Natural killer cell (primary cell): ENCODE results near the gene CCDC82. TPM values are rescaled to one million over a fixed set of nuclear protein-coding genes. Genes with fewer than 3 reads are reported as not detected.

Source experiments
- ATAC-seq, 3 donors: fragments of 150-1000 bp in 2 of 3; fragments of 200-7000 bp in 1 of 3; cut with Tn5 transposase; 1 replicate in 1 of 3; 2 replicates in 2 of 3; pipeline ENCODE4 v1.10.0; 2021; ENCODE audit warnings: mild to moderate bottlenecking in 2 of 3, moderate library complexity in 2 of 3
- DNase-seq, 2 donors: peaks; one replicate each; pipeline versions ENCODE4 v3.0.0 to v3.0.0-alpha.2; 2013 to 2021; ENCODE audit warnings: mixed read lengths in 1 of 2
- H3K27ac ChIP-seq: one replicate; pipeline ENCODE4 v1.5.1; 2013; ENCODE audit warnings: mild to moderate bottlenecking, low read length
- H3K27me3 ChIP-seq: one replicate; pipeline ENCODE4 v1.6.1; 2013; ENCODE audit warnings: low read length; ENCODE audit not compliant: control insufficient read depth, insufficient read depth
- H3K36me3 ChIP-seq: one replicate; pipeline ENCODE4 v1.6.1; 2013; ENCODE audit warnings: low read length; ENCODE audit not compliant: control insufficient read depth, insufficient read depth
- H3K4me1 ChIP-seq: one replicate; pipeline ENCODE4 v1.6.1; 2013; ENCODE audit warnings: low read length; ENCODE audit not compliant: control insufficient read depth, insufficient read depth
- H3K4me3 ChIP-seq: one replicate; pipeline ENCODE4 v1.5.1; 2013; ENCODE audit warnings: low read length
- H3K9me3 ChIP-seq: one replicate; pipeline ENCODE4 v1.6.1; 2013; ENCODE audit warnings: low read length; ENCODE audit not compliant: control insufficient read depth, insufficient read depth
- H3K27ac Mint-ChIP-seq, 2 donors: one replicate each; pipeline ENCODE4 v1.8.0; 2022; ENCODE audit warnings: mild to moderate bottlenecking in 2 of 2, mixed read lengths in 2 of 2, moderate library complexity in 1 of 2
- H3K27me3 Mint-ChIP-seq, 2 donors: one replicate each; pipeline ENCODE4 v1.8.0; 2022; ENCODE audit warnings: low read depth in 2 of 2, mixed read lengths in 2 of 2
- H3K36me3 Mint-ChIP-seq: one replicate; pipeline ENCODE4 v1.8.0; 2022; ENCODE audit warnings: mixed read lengths
- H3K4me1 Mint-ChIP-seq, 2 donors: one replicate each; pipeline ENCODE4 v1.8.0; 2022; ENCODE audit warnings: mixed read lengths in 2 of 2
- H3K4me3 Mint-ChIP-seq: one replicate; pipeline ENCODE4 v1.8.0; 2022; ENCODE audit warnings: mild to moderate bottlenecking, moderate library complexity, mixed read lengths
- H3K9me3 Mint-ChIP-seq, 2 donors: one replicate each; pipeline ENCODE4 v1.8.0; 2022; ENCODE audit warnings: mixed read lengths in 2 of 2
- CTCF ChIP-seq: fragments of 200-600 bp; IDR thresholded peaks from one replicate; pipeline ENCODE4 v1.8.0; 2022; ENCODE audit warnings: antibody characterized with exemption
- WGBS: methylation state at CpG from one replicate; pipeline ENCODE4 v1.1.7; 2013; ENCODE audit warnings: missing lambda C conversion rate; ENCODE audit not compliant: insufficient coverage; 5-methylcytosine and 5-hydroxymethylcytosine counted together
- intact Hi-C: fragments of 100-400 bp; cut with micrococcal nuclease; formaldehyde crosslinking; loops from one replicate; pipeline ENCODE4 v1.14.2; 2022
- total RNA-seq, 4 donors: library from RNA; stranded (reverse); fragments of 120-200 nt in 1 of 4; gene quantifications; one replicate each; pipeline versions ENCODE4 v1.2.3 to v1.2.4, GENCODE V29; 2013 to 2022

The CCDC82 gene
- total RNA-seq, 3 donors from 2014 or later (not counting 1 experiment from before 2014, with no cell fraction given), result 36.2 to 42.1 (median 38.0) TPM

GRCh38 chr11:96322775-96323641, 66.7 kb downstream of the CCDC82 start:
- Mint-ChIP-seq H3K27ac (no peak overlapping the region), H3K9me3 (no peaks in the 10 kb centered on the region), H3K36me3 (no peaks in the 10 kb centered on the region), H3K4me3 (no peak overlapping the region), H3K27me3 (no peaks in the 10 kb centered on the region), H3K4me1 (peaks cover 11 to 12% of the 10 kb centered on the region in 2 donors)
- no peak for TF ChIP-seq CTCF
- Histone ChIP-seq H3K4me1 (no peaks in the 10 kb centered on the region), H3K27me3 (no peaks in the 10 kb centered on the region), H3K9me3 (no peaks in the 10 kb centered on the region), H3K27ac (no peak overlapping the region), H3K4me3 (no peak overlapping the region), H3K36me3 (no peaks in the 10 kb centered on the region)
- DNase-seq (no peak), ATAC-seq (no peak)
- WGBS, result 93% methylated on average over 10 of the region's 10 CpGs
- intact Hi-C loops, result no loop called here

GRCh38 chr11:96321091-96321490, 68.6 kb downstream of the CCDC82 start:
- Histone ChIP-seq H3K27me3 (no peaks in the 10 kb centered on the region), H3K9me3 (no peaks in the 10 kb centered on the region), H3K4me3 (no peak overlapping the region), H3K27ac (no peak overlapping the region), H3K4me1 (peaks cover 4% of the 10 kb centered on the region), H3K36me3 (no peaks in the 10 kb centered on the region)
- Mint-ChIP-seq H3K36me3 (no peaks in the 10 kb centered on the region), H3K4me1 (peaks cover 20 to 26% of the 10 kb centered on the region in 2 donors), H3K27ac (no peak overlapping the region), H3K9me3 (no peaks in the 10 kb centered on the region), H3K27me3 (no peaks in the 10 kb centered on the region), H3K4me3 (no peak overlapping the region)
- TF ChIP-seq CTCF, result no peak
- 88% methylated on average over 4 of the region's 5 CpGs for WGBS
- intact Hi-C loops, result no loop called here
- ATAC-seq, result no peak
- no peak for DNase-seq

- intact Hi-C loops, result no loop called here
- ATAC-seq (no peak), DNase-seq (no peak)
- no peak overlapping the region for H3K4me3 ChIP-seq
- 100% methylated on average over 1 of the region's 2 CpGs for WGBS
- Mint-ChIP-seq H3K36me3 (no peaks in the 10 kb centered on the region), H3K4me3 (no peak overlapping the region), H3K9me3 (no peaks in the 10 kb centered on the region), H3K27ac (peak overlapping the region in 1 of 2 donors; percentile 59), H3K4me1 (peaks cover 25 to 35% of the 10 kb centered on the region in 2 donors), H3K27me3 (no peaks in the 10 kb centered on the region)
- H3K9me3 ChIP-seq, result no peaks in the 10 kb centered on the region
- no peaks in the 10 kb centered on the region for H3K36me3 ChIP-seq
- H3K27me3 ChIP-seq, result no peaks in the 10 kb centered on the region
- no peak overlapping the region for H3K27ac ChIP-seq
- no peak for TF ChIP-seq CTCF
- H3K4me1 ChIP-seq, result peaks cover 4% of the 10 kb centered on the region
Observed at GRCh38 chr11:96319898-96320656, 69.6 kb downstream of the CCDC82 start.
